H9 (cell line): ENCODE data around the gene BRDT. TPM values are rescaled to one million over a fixed set of nuclear protein-coding genes. Genes with fewer than 3 reads are reported as not detected.

ENCODE experiments used
- DNase-seq: peaks from one replicate; pipeline ENCODE4 v3.0.0-alpha.2; 2017
- H2AFZ ChIP-seq: one replicate; pipeline ENCODE4 v1.6.1; 2013; ENCODE audit warnings: mild to moderate bottlenecking, low read length, control low read depth, moderate library complexity
- H2AK5ac ChIP-seq: 2 replicates; pipeline ENCODE4 v1.6.1; 2013; ENCODE audit warnings: low read length, control low read depth, mixed read lengths; ENCODE audit not compliant: insufficient read length
- H2BK120ac ChIP-seq: one replicate; pipeline ENCODE4 v1.6.1; 2013; ENCODE audit warnings: low read depth, mild to moderate bottlenecking, low read length, control low read depth, inconsistent platforms; ENCODE audit not compliant: poor library complexity, severe bottlenecking
- H2BK12ac ChIP-seq: 2 replicates; pipeline ENCODE4 v1.6.1; 2013; ENCODE audit warnings: low read length, control low read depth, mixed read lengths, low read depth; ENCODE audit not compliant: insufficient read length
- H2BK15ac ChIP-seq: 2 replicates; pipeline ENCODE4 v1.6.1; 2013; ENCODE audit warnings: low read depth, low read length, control low read depth
- H2BK20ac ChIP-seq: one replicate; pipeline ENCODE4 v1.6.1; 2013; ENCODE audit warnings: low read depth, mild to moderate bottlenecking, low read length, control low read depth, inconsistent platforms; ENCODE audit not compliant: poor library complexity, severe bottlenecking
- H2BK5ac ChIP-seq: 2 replicates; pipeline ENCODE4 v1.6.1; 2013; ENCODE audit warnings: low read length, control low read depth, mixed read lengths; ENCODE audit not compliant: insufficient read length
- H3K14ac ChIP-seq: 2 replicates; pipeline ENCODE4 v1.6.1; 2013; ENCODE audit warnings: low read length, control low read depth; ENCODE audit not compliant: insufficient read depth
- H3K18ac ChIP-seq: 2 replicates; pipeline ENCODE4 v1.6.1; 2013; ENCODE audit warnings: low read depth, mild to moderate bottlenecking, mixed read lengths, low read length, control low read depth; ENCODE audit not compliant: insufficient read length
- H3K23ac ChIP-seq: 2 replicates; pipeline ENCODE4 v1.6.1; 2013; ENCODE audit warnings: low read length, control low read depth, mixed read lengths, low read depth; ENCODE audit not compliant: insufficient read length
- H3K23me2 ChIP-seq: 2 replicates; pipeline ENCODE4 v1.6.1; 2013; ENCODE audit warnings: low read depth, mild to moderate bottlenecking, mixed read lengths, low read length, control low read depth; ENCODE audit not compliant: insufficient read length, poor library complexity, severe bottlenecking
- H3K27ac ChIP-seq: 2 replicates; pipeline ENCODE4 v1.5.1; 2013; ENCODE audit warnings: low read length, control low read depth, mixed read lengths, low read depth; ENCODE audit not compliant: insufficient read length
- H3K27me3 ChIP-seq: 2 replicates; pipeline ENCODE4 v1.6.1; 2013; ENCODE audit warnings: low read length, control low read depth, inconsistent platforms; ENCODE audit not compliant: insufficient read depth
- H3K4ac ChIP-seq: 2 replicates; pipeline ENCODE4 v1.6.1; 2013; ENCODE audit warnings: low read depth, mild to moderate bottlenecking, control low read depth, inconsistent platforms, low read length, moderate library complexity
- H3K4me1 ChIP-seq: 2 replicates; pipeline ENCODE4 v1.6.1; 2013; ENCODE audit warnings: low read length, control low read depth, inconsistent platforms; ENCODE audit not compliant: insufficient read depth
- H3K4me2 ChIP-seq: 2 replicates; pipeline ENCODE4 v1.6.1; 2013; ENCODE audit warnings: low read length, control low read depth, mixed read lengths; ENCODE audit not compliant: insufficient read length, insufficient read depth
- H3K56ac ChIP-seq: 2 replicates; pipeline ENCODE4 v1.6.1; 2013; ENCODE audit warnings: low read depth, mild to moderate bottlenecking, mixed read lengths, low read length, control low read depth; ENCODE audit not compliant: insufficient read length
- H3K79me1 ChIP-seq: 2 replicates; pipeline ENCODE4 v1.6.1; 2013; ENCODE audit warnings: low read depth, mild to moderate bottlenecking, moderate library complexity, low read length, control low read depth, inconsistent platforms; ENCODE audit not compliant: insufficient read depth, poor library complexity, severe bottlenecking
- H3K79me2 ChIP-seq: 2 replicates; pipeline ENCODE4 v1.6.1; 2013; ENCODE audit warnings: low read length, control low read depth, inconsistent platforms; ENCODE audit not compliant: insufficient read depth
- H3K9ac ChIP-seq: 2 replicates; pipeline ENCODE4 v1.6.1; 2013; ENCODE audit warnings: low read length, control low read depth, mixed read lengths; ENCODE audit not compliant: insufficient read length; ENCODE audit errors: extremely low read depth
- H3K9me3 ChIP-seq: one replicate; pipeline ENCODE4 v1.6.1; 2013; ENCODE audit warnings: low read depth, low read length, inconsistent platforms; ENCODE audit not compliant: control insufficient read depth
- H3T11ph ChIP-seq: one replicate; pipeline ENCODE4 v1.6.1; 2013; ENCODE audit warnings: mild to moderate bottlenecking, low read length, control low read depth, inconsistent platforms
- H4K20me1 ChIP-seq: one replicate; pipeline ENCODE4 v1.6.1; 2013; ENCODE audit not compliant: control insufficient read depth, insufficient read length, insufficient read depth
- H4K5ac ChIP-seq: 2 replicates; pipeline ENCODE4 v1.6.1; 2013; ENCODE audit warnings: low read depth, mild to moderate bottlenecking, mixed read lengths, low read length, control low read depth; ENCODE audit not compliant: insufficient read length
- H4K8ac ChIP-seq: replicated peaks from 2 replicates; pipeline ENCODE4 v1.6.1; 2013; ENCODE audit warnings: low read length, control low read depth, mixed read lengths, low read depth; ENCODE audit not compliant: insufficient read length
- H4K91ac ChIP-seq: 2 replicates; pipeline ENCODE4 v1.6.1; 2013; ENCODE audit warnings: low read depth, mild to moderate bottlenecking, moderate library complexity, mixed read lengths, low read length, control low read depth; ENCODE audit not compliant: insufficient read length
- H3K27ac Mint-ChIP-seq, 3 experiments: 2 replicates in 2 of 3; 3 replicates in 1 of 3; pipeline ENCODE4 v1.8.0; 2020 to 2021; ENCODE audit warnings: mixed read lengths in 3 of 3, mild to moderate bottlenecking in 1 of 3, moderate library complexity in 1 of 3
- H3K27me3 Mint-ChIP-seq: 2 replicates; pipeline ENCODE4 v1.8.0; 2021; ENCODE audit warnings: low read depth, mild to moderate bottlenecking, moderate library complexity, mixed read lengths
- H3K36me3 Mint-ChIP-seq, 3 experiments: 2 replicates in 2 of 3; 3 replicates in 1 of 3; pipeline ENCODE4 v1.8.0; 2020 to 2021; ENCODE audit warnings: low read depth in 3 of 3, mixed read lengths in 3 of 3; ENCODE audit not compliant: insufficient read depth in 1 of 3
- H3K4me1 Mint-ChIP-seq, 2 experiments: 2 replicates each; pipeline ENCODE4 v1.8.0; 2020; ENCODE audit warnings: mixed read lengths in 2 of 2
- H3K4me3 Mint-ChIP-seq, 2 experiments: 2 replicates in 1 of 2; 3 replicates in 1 of 2; pipeline ENCODE4 v1.8.0; 2020 to 2021; ENCODE audit warnings: mild to moderate bottlenecking in 2 of 2, mixed read lengths in 2 of 2, moderate library complexity in 1 of 2
- H3K9me3 Mint-ChIP-seq, 2 experiments: 2 replicates in 1 of 2; 3 replicates in 1 of 2; pipeline ENCODE4 v1.8.0; 2020; ENCODE audit warnings: mild to moderate bottlenecking in 2 of 2, mixed read lengths in 2 of 2, moderate library complexity in 1 of 2
- CTCF ChIP-seq: fragments of 200-600 bp; sonication (generic); conservative IDR thresholded peaks from 3 replicates; pipeline ENCODE4 v1.8.0; 2021; ENCODE audit warnings: antibody characterized with exemption, mild to moderate bottlenecking
- WGBS: extraction: QIAGEN DNeasy Blood & Tissue Kit; methylation state at CpG from one replicate; pipeline ENCODE4 v1.1.7; 2013; ENCODE audit warnings: missing lambda C conversion rate, low lambda C conversion rate, mixed read lengths; ENCODE audit not compliant: insufficient read length; ENCODE audit errors: extremely low coverage; 5-methylcytosine and 5-hydroxymethylcytosine counted together
- total RNA-seq: library from RNA; stranded (reverse); gene quantifications from 2 replicates; pipeline ENCODE4 v1.2.1, GENCODE V29; 2021

The BRDT gene
- total RNA-seq, 1 experiment from 2014 or later: 0.15 TPM

GRCh38 chr1:91940496-91940895, 8.7 kb upstream of the BRDT start:
- Mint-ChIP-seq H3K4me1 (peaks cover 13% of the 10 kb centered on the region in 2 experiments), H3K4me3 (no peak overlapping the region), H3K36me3 (peaks cover 0 to 5% (median 0%) of the 10 kb centered on the region in 3 experiments; a peak in 2 of 7 replicates), H3K27ac (no peak overlapping the region), H3K9me3 (no peaks in the 10 kb centered on the region), H3K27me3 (no peaks in the 10 kb centered on the region)
- H4K91ac ChIP-seq: no peak overlapping the region
- no peaks in the 10 kb centered on the region for H3K9me3 ChIP-seq
- H4K5ac ChIP-seq: no peak overlapping the region
- H3K79me2 ChIP-seq: no peaks in the 10 kb centered on the region
- no peak overlapping the region for H2BK15ac ChIP-seq
- H3K23me2 ChIP-seq: no peaks in the 10 kb centered on the region
- no peaks in the 10 kb centered on the region for H3K27me3 ChIP-seq
- H3K9ac ChIP-seq: no peak overlapping the region
- no peak overlapping the region for H4K8ac ChIP-seq
- no peak overlapping the region for H3K4me2 ChIP-seq
- H2BK5ac ChIP-seq: no peak overlapping the region
- no peak overlapping the region for H2BK20ac ChIP-seq
- H4K20me1 ChIP-seq: no peaks in the 10 kb centered on the region
- no peak overlapping the region for H2BK120ac ChIP-seq
- no peaks in the 10 kb centered on the region for H3K4me1 ChIP-seq
- H2AFZ ChIP-seq: no peak overlapping the region
- no peak overlapping the region for H2BK12ac ChIP-seq
- WGBS: no CpG with 5 or more reads among the region's 3 CpGs
- no peak overlapping the region for H3K14ac ChIP-seq
- no peak overlapping the region for H3K27ac ChIP-seq
- no peak overlapping the region for H3K18ac ChIP-seq
- H3K4ac ChIP-seq: no peak overlapping the region
- peak; percentile 36 for DNase-seq
- no peaks in the 10 kb centered on the region for H3K79me1 ChIP-seq
- H3K56ac ChIP-seq: no peak overlapping the region
- H2AK5ac ChIP-seq: no peak overlapping the region
- H3T11ph ChIP-seq: no peak overlapping the region
- TF ChIP-seq CTCF: no peak
- no peak overlapping the region for H3K23ac ChIP-seq
